Liver (tissue), 9 donors: ENCODE results near the gene CLEC4C. TPM values are rescaled to one million over a fixed set of nuclear protein-coding genes. Genes with fewer than 3 reads are reported as not detected.

Experiments used
- DNase-seq: peaks from one replicate; pipeline ENCODE4 v3.0.0-alpha.2; 2017; ENCODE audit warnings: low spot score
- H3K27ac ChIP-seq, 2 donors: one replicate each; pipeline ENCODE4 v1.7.0; 2013; ENCODE audit warnings: inconsistent platforms in 2 of 2, low read length in 2 of 2, control low read depth in 1 of 2, low read depth in 1 of 2, mild to moderate bottlenecking in 1 of 2
- H3K27me3 ChIP-seq, 4 donors: one replicate each; pipeline versions ENCODE4 v1.6.1 to v1.7.0; 2013; ENCODE audit warnings: low read length in 3 of 4, inconsistent platforms in 1 of 4, mild to moderate bottlenecking in 1 of 4, moderate library complexity in 1 of 4; ENCODE audit not compliant: control insufficient read depth in 4 of 4, insufficient read depth in 4 of 4
- H3K36me3 ChIP-seq, 4 donors: one replicate each; pipeline versions ENCODE4 v1.6.1 to v1.7.0; 2013; ENCODE audit warnings: low read length in 3 of 4, mild to moderate bottlenecking in 3 of 4, low read depth in 1 of 4, moderate library complexity in 1 of 4; ENCODE audit not compliant: control insufficient read depth in 4 of 4, insufficient read depth in 3 of 4
- H3K4me1 ChIP-seq, 4 donors: one replicate each; pipeline versions ENCODE4 v1.6.1 to v1.7.0; 2013; ENCODE audit warnings: low read length in 3 of 4, mild to moderate bottlenecking in 3 of 4, moderate library complexity in 1 of 4; ENCODE audit not compliant: control insufficient read depth in 4 of 4, insufficient read depth in 4 of 4
- H3K4me3 ChIP-seq, 3 donors: one replicate each; pipeline versions ENCODE4 v1.6.1 to v1.7.0; 2013; ENCODE audit warnings: low read length in 3 of 3, control low read depth in 1 of 3, low read depth in 1 of 3, mild to moderate bottlenecking in 1 of 3
- H3K9ac ChIP-seq, 2 donors: one replicate each; pipeline ENCODE4 v1.7.0; 2013; ENCODE audit warnings: low read length in 2 of 2, mild to moderate bottlenecking in 2 of 2, moderate library complexity in 2 of 2, control low read depth in 1 of 2, low read depth in 1 of 2
- H3K9me3 ChIP-seq, 4 donors: one replicate each; pipeline versions ENCODE4 v1.6.1 to v1.7.0; 2013; ENCODE audit warnings: low read length in 3 of 4; ENCODE audit not compliant: control insufficient read depth in 4 of 4
- CTCF ChIP-seq: fragments of 150-350 bp; IDR thresholded peaks from 2 replicates; pipeline ENCODE4 v1.5.1; 2017; ENCODE audit warnings: improper control_type of control experiment, low read depth, low read length; ENCODE audit not compliant: missing input control
- EGR1 ChIP-seq, 2 donors: IDR thresholded peaks; 2 replicates each; pipeline ENCODE4 v1.6.1; 2016 to 2018; ENCODE audit warnings: antibody characterized with exemption in 2 of 2, low read depth in 2 of 2
- FOXA1 ChIP-seq: IDR thresholded peaks from 2 replicates; pipeline ENCODE4 v1.6.1; 2016; ENCODE audit warnings: antibody characterized with exemption
- FOXA2 ChIP-seq: IDR thresholded peaks from 2 replicates; pipeline ENCODE4 v1.6.1; 2016; ENCODE audit warnings: antibody characterized with exemption
- HNF4A ChIP-seq, 2 donors: conservative IDR thresholded peaks; 2 replicates each; pipeline ENCODE4 v1.6.1; 2016; ENCODE audit warnings: antibody characterized with exemption in 2 of 2, mild to moderate bottlenecking in 2 of 2
- HNF4G ChIP-seq: IDR thresholded peaks from 2 replicates; pipeline ENCODE4 v1.6.1; 2016; ENCODE audit warnings: antibody characterized with exemption
- JUND ChIP-seq, 2 donors: IDR thresholded peaks; 2 replicates each; pipeline ENCODE4 v1.6.1; 2016; ENCODE audit warnings: antibody characterized with exemption in 2 of 2
- MAX ChIP-seq: IDR thresholded peaks from 2 replicates; pipeline ENCODE4 v1.6.1; 2016; ENCODE audit warnings: antibody characterized with exemption
- NR2F2 ChIP-seq: IDR thresholded peaks from 2 replicates; pipeline ENCODE4 v1.6.1; 2016; ENCODE audit warnings: antibody characterized with exemption
- RAD21 ChIP-seq, 2 donors: IDR thresholded peaks; 2 replicates each; pipeline ENCODE4 v1.6.1; 2016; ENCODE audit warnings: antibody characterized with exemption in 2 of 2, mild to moderate bottlenecking in 2 of 2
- REST ChIP-seq: IDR thresholded peaks from 2 replicates; pipeline ENCODE4 v1.6.1; 2016; ENCODE audit warnings: antibody characterized with exemption, mild to moderate bottlenecking
- RXRA ChIP-seq, 2 donors: IDR thresholded peaks; 2 replicates each; pipeline ENCODE4 v1.6.1; 2017 to 2018; ENCODE audit warnings: antibody characterized with exemption in 2 of 2, mild to moderate bottlenecking in 1 of 2
- SP1 ChIP-seq: IDR thresholded peaks from 2 replicates; pipeline ENCODE4 v1.6.1; 2018; ENCODE audit warnings: antibody characterized with exemption, mild to moderate bottlenecking
- TAF1 ChIP-seq: conservative IDR thresholded peaks from 2 replicates; pipeline ENCODE4 v1.6.1; 2016; ENCODE audit warnings: antibody characterized with exemption, mild to moderate bottlenecking
- YY1 ChIP-seq: IDR thresholded peaks from 2 replicates; pipeline ENCODE4 v1.6.1; 2016; ENCODE audit warnings: antibody characterized with exemption, mild to moderate bottlenecking
- WGBS: extraction: QIAGEN DNeasy Blood & Tissue Kit; methylation state at CpG from one replicate; pipeline ENCODE4 v1.1.7; 2013; 5-methylcytosine and 5-hydroxymethylcytosine counted together
- polyA plus RNA-seq, 2 donors: library from polyadenylated mRNA; stranded (reverse) in 1 of 2; unstranded in 1 of 2; fragments of 200-250 nt in 1 of 2; fragments of >200 nt in 1 of 2; fragmentation: Nextera tagmentation in 1 of 2; extraction: Ambion mirVana in 1 of 2; gene quantifications; one replicate each; pipeline versions ENCODE4 v1.2.1 to v1.2.3, GENCODE V29; 2013 to 2015
- total RNA-seq, 2 donors: library from RNA; depleted of rRNA; stranded (reverse); fragments of >200 nt; gene quantifications; one replicate each; pipeline ENCODE4 v1.2.3, GENCODE V29; 2014
- TF ChIP-seq, protein P1 (sequence below): IDR thresholded peaks from 2 replicates; pipeline ENCODE4 v1.6.1; 2016; ENCODE audit warnings: antibody characterized with exemption
- TF ChIP-seq, protein P2 (sequence below): IDR thresholded peaks from 2 replicates; pipeline ENCODE4 v1.6.1; 2016; ENCODE audit warnings: antibody characterized with exemption
- donor health status: healthy.
- donor health status: healthy.
- donor health status: healthy.
- donor health status: healthy.
- donor health status: healthy.

The CLEC4C gene
- total and polyA plus RNA-seq, 4 donors, result 0.33 TPM; not detected in 3

- Histone ChIP-seq H3K4me3 (no peak overlapping the region), H3K36me3 (no peaks in the 10 kb centered on the region), H3K4me1 (no peaks in the 10 kb centered on the region), H3K9me3 (no peaks in the 10 kb centered on the region), H3K9ac (no peak overlapping the region), H3K27me3 (no peaks in the 10 kb centered on the region), H3K27ac (no peak overlapping the region)
- 36% methylated on average over 10 of the region's 10 CpGs for WGBS
- no peak for TF ChIP-seq CTCF
- TF ChIP-seq SP1, result no peak
- TF ChIP-seq TAF1, result no peak
- no peak for TF ChIP-seq RXRA (IDR thresholded peaks at IDR 0.05)
- no peak for TF ChIP-seq HNF4A (conservative IDR thresholded peaks at IDR 0.05)
- no peak for TF ChIP-seq FOXA1
- no peak for TF ChIP-seq RAD21 (IDR thresholded peaks at IDR 0.05)
- TF ChIP-seq MAX, result no peak
- no peak for TF ChIP-seq YY1
- TF ChIP-seq, protein P1, sequence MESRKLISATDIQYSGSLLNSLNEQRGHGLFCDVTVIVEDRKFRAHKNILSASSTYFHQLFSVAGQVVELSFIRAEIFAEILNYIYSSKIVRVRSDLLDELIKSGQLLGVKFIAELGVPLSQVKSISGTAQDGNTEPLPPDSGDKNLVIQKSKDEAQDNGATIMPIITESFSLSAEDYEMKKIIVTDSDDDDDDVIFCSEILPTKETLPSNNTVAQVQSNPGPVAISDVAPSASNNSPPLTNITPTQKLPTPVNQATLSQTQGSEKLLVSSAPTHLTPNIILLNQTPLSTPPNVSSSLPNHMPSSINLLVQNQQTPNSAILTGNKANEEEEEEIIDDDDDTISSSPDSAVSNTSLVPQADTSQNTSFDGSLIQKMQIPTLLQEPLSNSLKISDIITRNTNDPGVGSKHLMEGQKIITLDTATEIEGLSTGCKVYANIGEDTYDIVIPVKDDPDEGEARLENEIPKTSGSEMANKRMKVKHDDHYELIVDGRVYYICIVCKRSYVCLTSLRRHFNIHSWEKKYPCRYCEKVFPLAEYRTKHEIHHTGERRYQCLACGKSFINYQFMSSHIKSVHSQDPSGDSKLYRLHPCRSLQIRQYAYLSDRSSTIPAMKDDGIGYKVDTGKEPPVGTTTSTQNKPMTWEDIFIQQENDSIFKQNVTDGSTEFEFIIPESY, result no peak
- no peak for TF ChIP-seq FOXA2
- no peak for DNase-seq
These were observed 52.0 kb downstream of the CLEC4C start for GRCh38 chr12:7695237-7695560.

- no peaks in the 10 kb centered on the region for H3K9me3 ChIP-seq
- H3K4me1 ChIP-seq, result no peaks in the 10 kb centered on the region
- DNase-seq, result no peak
- H3K9ac ChIP-seq, result no peak overlapping the region
- H3K27me3 ChIP-seq, result no peaks in the 10 kb centered on the region
- no peak overlapping the region for H3K27ac ChIP-seq
- WGBS, result 59% methylated on average over 3 of the region's 3 CpGs
- H3K4me3 ChIP-seq, result no peak overlapping the region
- TF ChIP-seq RXRA (IDR thresholded peaks at IDR 0.05) (no peak), REST (no peak), HNF4A (conservative IDR thresholded peaks at IDR 0.05) (no peak), YY1 (no peak), EGR1 (IDR thresholded peaks at IDR 0.05; ENCODE audit: low read depth in 2 of 2) (no peak), FOXA1 (no peak), RAD21 (IDR thresholded peaks at IDR 0.05) (no peak), NR2F2 (no peak), TAF1 (no peak), SP1 (no peak), HNF4G (no peak), JUND (IDR thresholded peaks at IDR 0.05) (no peak), MAX (no peak)
- TF ChIP-seq, protein P2, sequence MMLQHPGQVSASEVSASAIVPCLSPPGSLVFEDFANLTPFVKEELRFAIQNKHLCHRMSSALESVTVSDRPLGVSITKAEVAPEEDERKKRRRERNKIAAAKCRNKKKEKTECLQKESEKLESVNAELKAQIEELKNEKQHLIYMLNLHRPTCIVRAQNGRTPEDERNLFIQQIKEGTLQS, result no peak
- TF ChIP-seq, protein P1, result no peak
- no peaks in the 10 kb centered on the region for H3K36me3 ChIP-seq
These were observed 52.5 kb downstream of the CLEC4C start for GRCh38 chr12:7694556-7695236.
